Heart left ventricle (tissue), 16 donors: ENCODE data around the gene FOXO6. TPM values are rescaled to one million over a fixed set of nuclear protein-coding genes. Genes with fewer than 3 reads are reported as not detected.

Experiments
- ATAC-seq, 4 donors: fragments of 200-7000 bp; cut with Tn5 transposase; one replicate each; pipeline ENCODE4 v1.9.1; 2020 to 2022; ENCODE audit warnings: moderate library complexity in 4 of 4, mild to moderate bottlenecking in 3 of 4, moderate number of reproducible peaks in 1 of 4
- DNase-seq, 5 donors: peaks; one replicate each; pipeline ENCODE4 v3.0.0-alpha.2; 2020
- H3K27ac ChIP-seq, 12 donors: fragments of 200-600 bp; sonication (generic) in 4 of 12; one replicate each; pipeline versions ENCODE4 v1.5.0 to v1.8.0; 2016 to 2022; ENCODE audit warnings: mild to moderate bottlenecking in 2 of 12
- H3K27me3 ChIP-seq, 9 donors: fragments of 200-600 bp; sonication (generic) in 2 of 9; one replicate each; pipeline versions ENCODE4 v1.5.1 to v1.8.0; 2016 to 2022; ENCODE audit warnings: mild to moderate bottlenecking in 3 of 9
- H3K36me3 ChIP-seq, 9 donors: fragments of 200-600 bp; sonication (generic) in 2 of 9; one replicate each; pipeline versions ENCODE4 v1.5.0 to v1.8.0; 2018 to 2022; ENCODE audit warnings: mild to moderate bottlenecking in 2 of 9
- H3K4me1 ChIP-seq, 12 donors: fragments of 200-600 bp; sonication (generic) in 4 of 12; one replicate each; pipeline versions ENCODE4 v1.5.0 to v1.8.0; 2016 to 2022; ENCODE audit warnings: mild to moderate bottlenecking in 3 of 12
- H3K4me3 ChIP-seq, 12 donors: fragments of 200-600 bp; sonication (generic) in 4 of 12; one replicate each; pipeline versions ENCODE4 v1.5.0 to v1.8.0; 2017 to 2022; ENCODE audit warnings: mild to moderate bottlenecking in 9 of 12, moderate library complexity in 4 of 12
- H3K9me3 ChIP-seq, 12 donors: fragments of 200-600 bp; sonication (generic) in 4 of 12; one replicate each; pipeline versions ENCODE4 v1.5.0 to v1.8.0; 2016 to 2022; ENCODE audit warnings: mild to moderate bottlenecking in 1 of 12
- CTCF ChIP-seq, 12 donors: fragments of 200-600 bp; sonication (generic) in 4 of 12; IDR thresholded peaks; one replicate each; pipeline versions ENCODE4 v1.5.0 to v1.8.0; 2018 to 2022; ENCODE audit warnings: antibody characterized with exemption in 12 of 12, mild to moderate bottlenecking in 5 of 12
- POLR2A ChIP-seq, 2 donors: fragments of 450-650 bp; IDR thresholded peaks; one replicate each; pipeline ENCODE4 v1.6.1; 2017; ENCODE audit warnings: antibody characterized with exemption in 2 of 2, mild to moderate bottlenecking in 2 of 2, moderate library complexity in 2 of 2
- WGBS, 4 donors: extraction: QIAGEN DNeasy Blood & Tissue Kit in 2 of 4; methylation state at CpG; one replicate each; pipeline versions ENCODE4 v1.1.5 to v1.1.7; 2013 to 2018; 5-methylcytosine and 5-hydroxymethylcytosine counted together
- intact Hi-C, 10 donors: fragments of 100-400 bp; cut with DNase I; formaldehyde crosslinking; loops; one replicate each; pipeline versions ENCODE4 v1.11.1 to v1.14.2; 2022
- polyA plus RNA-seq, 2 donors: library from polyadenylated mRNA; stranded (reverse); fragments of 200-250 nt; gene quantifications; one replicate each; pipeline ENCODE4 v1.2.3, GENCODE V29; 2013
- total RNA-seq, 9 donors: library from RNA; depleted of rRNA in 2 of 9; stranded (reverse); fragments of >200 nt in 2 of 9; fragmentation: NEBNext Ultra II Directional in 3 of 9; extraction: Animal tissue kit (Norgen Biotek cat#: 25700) in 3 of 9; gene quantifications; one replicate each; pipeline versions ENCODE4 v1.1.0 to v1.2.4, GENCODE V29; 2016 to 2023
- donor health status: ischemic (EF 13 %, LVEDD 7.1; RV severe dilation, severe dysfunction).
- donor health status: healthy with polysubstance abuse.
- donor health status: DM: no; HTN: yes; CAD: no.
- donor health status: DM: no; HTN: no; CAD: no.
- donor health status: ischemic (EF 25% LVEDD 6.9; RV normal size, moderate dysfunction).
- donor health status: ischemic (EF 25% LVEDD 5.7; RV mildly dilated, moderate dysfunction).
- donor health status: healthy.
- donor health status: DM: yes; HTN: yes; CAD: no.
- donor health status: ischemic (EF 35%, LVEDD 5.7; RV mildly dilated, moderate dysfunction).
- donor health status: nonischemic (EF 11% LVEDD 7.7; RV severe dilation, severe dysfunction).
- donor health status: DM: yes; HTN: yes; CAD: no.
- donor health status: PGD.
- donor health status: ischemic (EF 29% LVEDD 5.4; RV normal size, mild dysfunction).
- donor health status: nonischemic (EF 23%, LVEDD 6.1; RV moderate dilation, normal function).

Gene FOXO6
- total and polyA plus RNA-seq, 11 donors = 0.69 to 4.8 (median 1.4) TPM

GRCh38 chr1:41385398-41386195, 24.4 kb downstream of the FOXO6 start:
- Histone ChIP-seq H3K27me3 (peaks cover 0 to 31% (median 0%) of the 10 kb centered on the region in 9 donors), H3K4me3 (no peak overlapping the region)

DNA sequence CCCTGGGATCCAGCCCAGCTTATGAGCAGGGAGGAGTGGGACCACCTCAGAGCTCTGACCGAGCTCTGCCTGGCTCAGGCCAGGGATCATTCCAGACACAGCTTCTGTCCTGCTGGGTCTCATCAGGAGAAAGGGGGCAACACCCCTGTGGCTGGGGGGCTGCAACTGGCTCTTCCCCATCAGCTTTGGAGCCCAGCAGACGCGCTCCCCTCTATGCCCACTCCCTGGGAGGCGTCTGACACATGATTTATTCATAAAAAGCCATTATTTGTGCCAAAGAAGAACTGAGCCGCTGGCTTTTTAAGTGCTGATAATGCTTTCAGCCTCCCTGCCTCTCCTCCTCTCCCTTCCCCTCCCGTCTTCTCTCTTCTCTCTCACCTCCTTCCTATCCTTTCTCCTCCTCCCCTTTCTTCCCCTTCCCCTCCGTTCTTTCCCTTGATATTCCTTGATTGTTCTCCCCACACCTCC, 25.0 kb downstream of the FOXO6 start:
- WGBS, 4 donors = 68 to 72% (median 69%) methylated on average over 6 to 7 of the region's 7 CpGs
- ATAC-seq (no peak), DNase-seq (no peak)
- Histone ChIP-seq H3K27ac (no peak overlapping the region), H3K27me3 (peaks cover 0 to 25% (median 0%) of the 10 kb centered on the region in 9 donors), H3K4me3 (no peak overlapping the region), H3K4me1 (peaks cover 0 to 49% (median 19%) of the 10 kb centered on the region in 12 donors), H3K9me3 (no peaks in the 10 kb centered on the region), H3K36me3 (no peaks in the 10 kb centered on the region)
- intact Hi-C loops = no loop called here
- TF ChIP-seq POLR2A (IDR thresholded peaks at IDR 0.05) (no peak), CTCF (IDR thresholded peaks at IDR 0.05) (no peak)

More at GRCh38 chr1:41385398-41386195, 24.4 kb downstream of the FOXO6 start:
- no peak for TF ChIP-seq POLR2A (IDR thresholded peaks at IDR 0.05)
- TF ChIP-seq CTCF (IDR thresholded peaks at IDR 0.05) = no peak
- H3K9me3 ChIP-seq = no peaks in the 10 kb centered on the region
- no peaks in the 10 kb centered on the region for H3K36me3 ChIP-seq
- intact Hi-C loops = no loop called here
- DNase-seq = no peak
- WGBS, 4 donors = 66 to 73% (median 69%) methylated on average over 10 to 12 of the region's 12 CpGs
- no peak overlapping the region for H3K27ac ChIP-seq
- H3K4me1 ChIP-seq = peaks cover 0 to 55% (median 24%) of the 10 kb centered on the region in 12 donors
- ATAC-seq = no peak

DNA sequence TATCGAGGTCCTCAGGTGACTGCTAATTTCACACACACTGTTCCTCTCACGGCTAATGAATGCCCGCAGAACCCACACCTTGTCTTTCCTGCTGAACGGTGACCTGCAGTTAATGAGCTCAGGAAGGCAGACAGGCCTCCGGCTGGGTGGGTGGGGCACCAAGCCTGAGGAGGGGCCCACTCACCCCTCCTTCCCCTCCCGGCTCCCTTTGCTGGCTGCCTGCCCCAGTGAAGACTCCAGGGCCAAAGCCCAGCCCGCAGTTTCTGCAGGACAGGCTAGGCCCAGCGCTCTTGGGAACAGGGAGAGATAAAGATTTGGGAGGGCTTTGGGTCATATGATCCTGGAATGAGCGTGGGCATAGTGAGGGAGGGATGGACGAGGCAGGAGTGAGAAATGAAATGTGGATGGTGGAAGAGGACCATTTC, 26.4 kb downstream of the FOXO6 start:
- intact Hi-C loops = loop anchor here in 1 of 10 donors (1.0 kb wide), 1 partner anchor 26 kb away; the partner anchor contains the start of gene FOXO6
- ATAC-seq (peak; percentile 92 to 97 (median 94)), DNase-seq (peak; percentile 87 to 92 (median 90))
- Histone ChIP-seq H3K4me1 (peaks cover 0 to 46% (median 18%) of the 10 kb centered on the region in 12 donors), H3K4me3 (no peak overlapping the region), H3K27me3 (peaks cover 0 to 15% (median 0%) of the 10 kb centered on the region in 9 donors), H3K27ac (peak overlapping the region in 7 of 12 donors; percentile 23 to 54 (median 39)), H3K9me3 (no peaks in the 10 kb centered on the region), H3K36me3 (no peaks in the 10 kb centered on the region)
- WGBS, 4 donors = 3 to 7% (median 4%) methylated on average over 10 of the region's 10 CpGs
- TF ChIP-seq POLR2A (IDR thresholded peaks at IDR 0.05) = no peak
- no peak for TF ChIP-seq CTCF (IDR thresholded peaks at IDR 0.05)

- H3K27me3 ChIP-seq = peaks cover 0 to 10% (median 0%) of the 10 kb centered on the region in 9 donors
- DNase-seq (no peak), ATAC-seq (no peak)
- H3K4me1 ChIP-seq = peaks cover 0 to 38% (median 18%) of the 10 kb centered on the region in 12 donors
- no peaks in the 10 kb centered on the region for H3K36me3 ChIP-seq
- no peaks in the 10 kb centered on the region for H3K9me3 ChIP-seq
- peak overlapping the region in 3 of 12 donors; percentile 23 to 41 (median 29) for H3K27ac ChIP-seq
- 53 to 71% (median 64%) methylated on average over 5 to 6 of the region's 6 CpGs for WGBS, 4 donors
- no peak overlapping the region for H3K4me3 ChIP-seq
- intact Hi-C loops = no loop called here
- TF ChIP-seq CTCF (IDR thresholded peaks at IDR 0.05) (no peak), POLR2A (IDR thresholded peaks at IDR 0.05) (no peak)
Observed at GRCh38 chr1:41388510-41388909, 27.3 kb downstream of the FOXO6 start.
